Fibroblast of skin of scalp (primary cell): ENCODE data around the gene KRT77. TPM values are rescaled to one million over a fixed set of nuclear protein-coding genes. Genes with fewer than 3 reads are reported as not detected.
"Not testable (repeated sequence)": the region's sequence is repeated elsewhere in the genome, so short reads cannot be mapped to it uniquely, and the experiment has no call there.

Experiments used
- DNase-seq: peaks from one replicate; pipeline ENCODE4 v3.0.0-alpha.2; 2013
- polyA plus RNA-seq, 2 experiments: library from polyadenylated mRNA; unstranded; fragments of 120-200 nt; gene quantifications; one replicate each; pipeline ENCODE4 v1.2.1, GENCODE V29; 2013; ENCODE audit not compliant: insufficient read length in 2 of 2

KRT77 gene
- polyA plus RNA-seq (2013, experiment 1 of 2; ENCODE audit: insufficient read length), result not detected
- polyA plus RNA-seq (2013, experiment 2 of 2; ENCODE audit: insufficient read length), result 0.05 TPM

GRCh38 chr12:52703424-52703823, at the start of gene KRT77:
Gene KRT77, minus strand, starts transcription at chr12:52703524. Its CDS starts 90 bp downstream, at chr12:52703434.
- DNase-seq, result no peak

GRCh38 chr12:52752516-52752915, 49.2 kb upstream of the KRT77 start:
- DNase-seq, result no peak

- DNase-seq, result no peak
Observed at GRCh38 chr12:52751795-52752194, 48.5 kb upstream of the KRT77 start.

- not testable (repeated sequence) for DNase-seq
Observed at GRCh38 chr12:52750532-52750931, 47.2 kb upstream of the KRT77 start.

GRCh38 chr12:52749827-52750226, 46.5 kb upstream of the KRT77 start:
- no peak for DNase-seq

- no peak for DNase-seq
Observed at GRCh38 chr12:52748578-52748977, 45.3 kb upstream of the KRT77 start.

GRCh38 chr12:52745554-52745953, 42.2 kb upstream of the KRT77 start:
- no peak for DNase-seq

GRCh38 chr12:52744493-52745156, 41.3 kb upstream of the KRT77 start:
- no peak for DNase-seq

GRCh38 chr12:52742822-52743457, 39.6 kb upstream of the KRT77 start:
- DNase-seq, result no peak

GRCh38 chr12:52742196-52742580, 38.9 kb upstream of the KRT77 start:
- no peak for DNase-seq

GRCh38 chr12:52741375-52742195, 38.3 kb upstream of the KRT77 start:
- DNase-seq, result peak; percentile 61

GRCh38 chr12:52740584-52740983, 37.3 kb upstream of the KRT77 start:
- DNase-seq, result no peak

GRCh38 chr12:52739963-52740362, 36.6 kb upstream of the KRT77 start:
- DNase-seq, result no peak

GRCh38 chr12:52735816-52736632, 32.7 kb upstream of the KRT77 start:
- DNase-seq, result no peak

GRCh38 chr12:52735106-52735505, 31.8 kb upstream of the KRT77 start:
- no peak for DNase-seq

- no peak for DNase-seq
Observed at GRCh38 chr12:52730793-52731192, 27.5 kb upstream of the KRT77 start.

GRCh38 chr12:52730383-52730782, 27.1 kb upstream of the KRT77 start:
- DNase-seq, result no peak

- no peak for DNase-seq
Observed at GRCh38 chr12:52729147-52729546, 25.8 kb upstream of the KRT77 start.

- DNase-seq, result no peak
Observed at GRCh38 chr12:52728374-52728773, 25.1 kb upstream of the KRT77 start.

GRCh38 chr12:52727037-52727436, 23.7 kb upstream of the KRT77 start:
- no peak for DNase-seq

- DNase-seq, result no peak
Observed at GRCh38 chr12:52726451-52726850, 23.1 kb upstream of the KRT77 start.

GRCh38 chr12:52724384-52724783, 21.1 kb upstream of the KRT77 start:
- DNase-seq, result no peak

GRCh38 chr12:52722680-52723079, 19.4 kb upstream of the KRT77 start:
- no peak for DNase-seq
